DOHH2 (cell line): ENCODE results near the gene LRRC40.

Source experiments
- H3F3A ChIP-seq: fragments of 200-600 bp; sonication (generic), shearing (Covaris generic); 2 replicates; pipeline ENCODE4 v1.6.0; 2016; ENCODE audit warnings: antibody characterized with exemption, mild to moderate bottlenecking; ENCODE audit not compliant: control insufficient read depth, insufficient read depth
- H3K27ac ChIP-seq: fragments of 200-600 bp; sonication (generic); 2 replicates; pipeline ENCODE4 v1.5.1; 2014; ENCODE audit warnings: low read depth, mild to moderate bottlenecking, low read length, moderate library complexity
- H3K27me3 ChIP-seq: fragments of 200-600 bp; sonication (generic); 2 replicates; pipeline ENCODE4 v1.6.1; 2014; ENCODE audit warnings: mild to moderate bottlenecking, low read length, mixed read lengths; ENCODE audit not compliant: control insufficient read depth
- H3K36me3 ChIP-seq: fragments of 200-600 bp; sonication (generic); 2 replicates; pipeline ENCODE4 v1.6.1; 2014; ENCODE audit warnings: mild to moderate bottlenecking, low read length, moderate library complexity, mixed read lengths; ENCODE audit not compliant: control insufficient read depth
- H3K4me1 ChIP-seq: fragments of 200-600 bp; sonication (generic); 2 replicates; pipeline ENCODE4 v1.6.1; 2014; ENCODE audit warnings: mild to moderate bottlenecking, low read length, mixed read lengths; ENCODE audit not compliant: control insufficient read depth
- H3K4me2 ChIP-seq: fragments of 200-600 bp; sonication (generic); 2 replicates; pipeline ENCODE4 v1.6.0; 2014; ENCODE audit warnings: mild to moderate bottlenecking, low read length, moderate library complexity
- H3K4me3 ChIP-seq: fragments of 200-600 bp; sonication (generic); 2 replicates; pipeline ENCODE4 v1.5.1; 2014; ENCODE audit warnings: mild to moderate bottlenecking, low read length, mixed read lengths
- H3K79me2 ChIP-seq: fragments of 200-600 bp; sonication (generic); 2 replicates; pipeline ENCODE4 v1.6.1; 2014; ENCODE audit warnings: mild to moderate bottlenecking, low read length, mixed read lengths; ENCODE audit not compliant: control insufficient read depth
- H3K9me2 ChIP-seq: fragments of 200-600 bp; sonication (generic); replicated peaks from 2 replicates; pipeline ENCODE4 v1.6.1; 2014; ENCODE audit warnings: mild to moderate bottlenecking, low read length, mixed read lengths; ENCODE audit not compliant: control insufficient read depth
- H3K9me3 ChIP-seq: fragments of 200-600 bp; sonication (generic); 2 replicates; pipeline ENCODE4 v1.6.1; 2014; ENCODE audit warnings: antibody characterized with exemption, low read length, mixed read lengths; ENCODE audit not compliant: control insufficient read depth, insufficient read depth
- H4K20me1 ChIP-seq: fragments of 200-600 bp; sonication (generic); 2 replicates; pipeline ENCODE4 v1.6.0; 2014; ENCODE audit warnings: low read depth, mild to moderate bottlenecking, antibody characterized with exemption, low read length, moderate library complexity; ENCODE audit not compliant: control insufficient read depth, insufficient read depth
- EZH2phosphoT487 ChIP-seq: fragments of 200-600 bp; sonication (generic); IDR thresholded peaks from 2 replicates; pipeline ENCODE4 v1.6.1; 2017; ENCODE audit warnings: borderline replicate concordance, mild to moderate bottlenecking, antibody characterized with exemption, low read length, moderate library complexity, mixed read lengths
- TF ChIP-seq, protein P1 (sequence below): fragments of 200-600 bp; sonication (generic); IDR thresholded peaks from one replicate; pipeline ENCODE4 v1.5.1; 2014; ENCODE audit warnings: antibody characterized with exemption, mild to moderate bottlenecking, low read depth, low read length; ENCODE audit not compliant: poor library complexity, severe bottlenecking

LRRC40 gene

DNA sequence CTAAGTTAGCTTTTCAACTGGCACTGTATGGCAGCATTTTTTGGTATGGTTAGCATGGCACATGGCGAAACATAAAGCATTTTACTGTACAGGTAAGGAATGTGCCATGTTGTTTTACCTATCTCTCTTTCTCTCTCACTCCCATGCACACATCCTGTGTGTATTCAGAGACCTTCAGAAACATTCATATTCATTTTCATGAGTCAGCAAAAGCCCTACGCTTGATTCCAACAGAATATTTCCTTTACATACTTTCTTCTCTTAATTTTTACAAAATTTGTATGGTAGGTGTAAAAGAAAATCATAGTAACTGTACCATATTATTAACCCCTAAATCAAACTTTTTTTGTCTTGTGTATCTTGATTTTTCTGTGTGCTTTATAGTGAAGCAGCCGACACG is 26.1 kb upstream of the LRRC40 start:
- Histone ChIP-seq H3K9me3 (no peaks in the 10 kb centered on the region), H4K20me1 (peaks cover 11% of the 10 kb centered on the region), H3K4me1 (peaks cover 4% of the 10 kb centered on the region; the same call in 1 of the 2 replicates), H3K27me3 (no peaks in the 10 kb centered on the region), H3K9me2 (no peaks in the 10 kb centered on the region), H3K79me2 (peaks cover 82% of the 10 kb centered on the region), H3F3A (peaks cover 8% of the 10 kb centered on the region), H3K4me3 (no peak overlapping the region), H3K4me2 (no peak overlapping the region), H3K27ac (no peak overlapping the region), H3K36me3 (peaks cover 99% of the 10 kb centered on the region)
- TF ChIP-seq, protein P1, sequence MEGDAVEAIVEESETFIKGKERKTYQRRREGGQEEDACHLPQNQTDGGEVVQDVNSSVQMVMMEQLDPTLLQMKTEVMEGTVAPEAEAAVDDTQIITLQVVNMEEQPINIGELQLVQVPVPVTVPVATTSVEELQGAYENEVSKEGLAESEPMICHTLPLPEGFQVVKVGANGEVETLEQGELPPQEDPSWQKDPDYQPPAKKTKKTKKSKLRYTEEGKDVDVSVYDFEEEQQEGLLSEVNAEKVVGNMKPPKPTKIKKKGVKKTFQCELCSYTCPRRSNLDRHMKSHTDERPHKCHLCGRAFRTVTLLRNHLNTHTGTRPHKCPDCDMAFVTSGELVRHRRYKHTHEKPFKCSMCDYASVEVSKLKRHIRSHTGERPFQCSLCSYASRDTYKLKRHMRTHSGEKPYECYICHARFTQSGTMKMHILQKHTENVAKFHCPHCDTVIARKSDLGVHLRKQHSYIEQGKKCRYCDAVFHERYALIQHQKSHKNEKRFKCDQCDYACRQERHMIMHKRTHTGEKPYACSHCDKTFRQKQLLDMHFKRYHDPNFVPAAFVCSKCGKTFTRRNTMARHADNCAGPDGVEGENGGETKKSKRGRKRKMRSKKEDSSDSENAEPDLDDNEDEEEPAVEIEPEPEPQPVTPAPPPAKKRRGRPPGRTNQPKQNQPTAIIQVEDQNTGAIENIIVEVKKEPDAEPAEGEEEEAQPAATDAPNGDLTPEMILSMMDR = no peak

DNA sequence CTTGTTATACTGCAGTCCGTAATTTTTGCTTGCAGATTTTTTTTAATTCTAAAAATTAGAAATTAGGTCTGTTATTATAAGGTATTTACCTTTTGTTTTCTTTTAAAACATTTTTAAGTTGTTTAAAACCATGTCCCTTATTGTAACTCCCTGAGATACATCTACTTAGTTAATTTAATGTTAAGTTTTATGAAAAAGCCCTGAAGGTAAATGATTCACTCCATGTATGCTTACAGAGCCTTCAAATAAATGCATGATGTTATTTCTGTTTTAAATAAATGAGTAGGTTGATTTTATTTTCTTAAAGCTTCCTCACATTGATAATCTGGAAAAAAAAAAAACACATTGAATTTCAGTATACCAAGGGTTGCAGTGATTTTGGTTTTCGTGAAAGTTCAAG is 23.3 kb upstream of the LRRC40 start:
- H3K36me3 ChIP-seq = peaks cover 98% of the 10 kb centered on the region
- peaks cover 8% of the 10 kb centered on the region for H3F3A ChIP-seq
- H3K4me2 ChIP-seq = no peak overlapping the region
- no peaks in the 10 kb centered on the region for H3K9me3 ChIP-seq
- H3K4me1 ChIP-seq = peaks cover 17% of the 10 kb centered on the region
- TF ChIP-seq EZH2phosphoT487 = no peak
- TF ChIP-seq, protein P1 = no peak
- H4K20me1 ChIP-seq = peaks cover 30% of the 10 kb centered on the region
- no peak overlapping the region for H3K27ac ChIP-seq
- H3K4me3 ChIP-seq = no peak overlapping the region
- peaks cover 97% of the 10 kb centered on the region for H3K79me2 ChIP-seq
- no peaks in the 10 kb centered on the region for H3K27me3 ChIP-seq
- no peaks in the 10 kb centered on the region for H3K9me2 ChIP-seq

DNA sequence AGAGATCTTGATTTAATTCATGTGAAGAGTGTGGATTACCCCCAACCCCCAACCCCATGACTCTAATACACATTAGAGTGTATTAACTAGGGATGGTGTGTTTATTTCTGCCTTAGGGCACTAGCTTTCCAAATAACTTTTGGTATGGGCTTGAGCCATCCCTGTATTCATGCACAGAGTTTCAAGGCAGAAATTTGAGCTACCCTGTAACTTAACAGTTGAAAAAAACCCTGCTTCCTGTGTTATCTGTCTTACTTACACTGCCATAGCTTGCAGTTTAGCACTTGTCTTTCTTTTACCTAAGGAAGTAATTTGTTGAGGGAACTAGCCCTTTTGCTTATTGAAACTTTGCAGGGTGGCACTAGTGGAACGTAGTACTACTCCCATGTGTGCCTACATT is 22.1 kb upstream of the LRRC40 start:
- Histone ChIP-seq H3K9me2 (no peaks in the 10 kb centered on the region), H3K4me1 (peaks cover 29% of the 10 kb centered on the region), H3K4me3 (no peak overlapping the region), H3K27me3 (no peaks in the 10 kb centered on the region), H3F3A (peaks cover 8% of the 10 kb centered on the region), H3K79me2 (peaks cover 98% of the 10 kb centered on the region), H3K36me3 (peaks cover 98% of the 10 kb centered on the region), H3K27ac (no peak overlapping the region), H3K9me3 (no peaks in the 10 kb centered on the region), H4K20me1 (peaks cover 42% of the 10 kb centered on the region), H3K4me2 (no peak overlapping the region)
- no peak for TF ChIP-seq EZH2phosphoT487

DNA sequence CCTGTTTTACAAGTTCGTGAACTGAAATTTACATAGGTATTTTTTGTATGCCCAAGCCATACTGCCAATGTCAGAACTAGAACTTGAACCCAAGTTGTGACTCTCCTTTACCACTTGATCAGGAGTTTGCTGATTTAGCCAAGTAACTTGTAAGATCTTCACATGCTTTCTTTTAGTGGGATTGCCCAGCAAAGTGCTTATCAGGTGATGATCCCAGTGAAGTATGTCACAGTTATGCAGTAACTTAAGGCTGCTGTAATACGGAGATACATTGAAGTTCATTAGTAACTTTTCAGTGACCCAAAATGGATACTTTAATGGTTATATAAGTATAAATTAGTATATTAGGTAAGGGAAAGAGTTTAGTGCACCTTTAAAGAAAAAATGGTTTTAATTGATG is 19.6 kb upstream of the LRRC40 start:
- H3K9me3 ChIP-seq = no peaks in the 10 kb centered on the region
- no peaks in the 10 kb centered on the region for H3K27me3 ChIP-seq
- no peak overlapping the region for H3K4me3 ChIP-seq
- H3K79me2 ChIP-seq = peaks cover 97% of the 10 kb centered on the region
- TF ChIP-seq EZH2phosphoT487 = no peak
- TF ChIP-seq, protein P1 = no peak
- peaks cover 39% of the 10 kb centered on the region for H3K4me1 ChIP-seq
- peaks cover 84% of the 10 kb centered on the region for H3K36me3 ChIP-seq
- H3F3A ChIP-seq = peaks cover 9% of the 10 kb centered on the region
- H3K9me2 ChIP-seq = no peaks in the 10 kb centered on the region
- peak overlapping the region; percentile 58 for H3K4me2 ChIP-seq
- H4K20me1 ChIP-seq = peaks cover 45% of the 10 kb centered on the region
- H3K27ac ChIP-seq = no peak overlapping the region
